ENCODE measurements around the gene BSN.

Gene BSN

DNA sequence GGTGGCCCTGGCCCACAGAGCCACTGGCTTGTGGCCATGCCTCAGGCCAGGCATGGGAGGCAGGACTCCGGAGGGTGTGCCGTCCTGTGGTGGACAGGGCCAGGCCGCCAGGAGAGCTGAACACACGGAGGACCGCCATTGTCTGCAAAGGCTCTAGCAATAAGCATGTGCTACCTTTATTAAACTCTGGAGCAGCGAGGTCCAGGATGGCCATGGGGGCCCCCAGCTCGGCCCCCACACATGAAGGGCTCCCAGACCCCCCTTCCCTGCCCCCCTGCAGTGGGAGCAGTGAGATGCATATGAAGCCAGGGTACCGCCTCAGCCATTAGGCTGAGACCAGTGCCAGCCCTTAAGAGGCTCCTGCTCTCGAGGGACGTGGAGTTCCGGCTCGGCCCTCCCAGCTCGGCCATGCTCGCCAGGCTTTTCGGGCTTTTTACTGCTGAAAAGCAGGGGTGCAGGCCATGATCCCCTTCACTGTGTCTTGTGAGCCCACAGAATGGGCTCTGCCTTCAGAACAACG lies 162.5 kb downstream of the BSN start:
- Histone ChIP-seq H3K9ac (ENCODE audit: low read length) (no peak overlapping the region), H3K27ac (ENCODE audit: low read depth, low read length) (no peak overlapping the region), H3K36me3 (ENCODE audit: insufficient read depth, low read length) (peaks cover 19% of the 10 kb centered on the region), H3K4me1 (ENCODE audit: insufficient read depth, low read length) (peaks cover 9% of the 10 kb centered on the region), H3K27me3 (ENCODE audit: control insufficient read depth in 1 of 2, insufficient read depth in 2 of 2, low read length in 2 of 2) (no peaks in the 10 kb centered on the region), H3K9me3 (ENCODE audit: low read length) (no peaks in the 10 kb centered on the region), H3K4me3 (ENCODE audit: low read depth in 1 of 2, low read length in 2 of 2) (no peak overlapping the region)

DNA sequence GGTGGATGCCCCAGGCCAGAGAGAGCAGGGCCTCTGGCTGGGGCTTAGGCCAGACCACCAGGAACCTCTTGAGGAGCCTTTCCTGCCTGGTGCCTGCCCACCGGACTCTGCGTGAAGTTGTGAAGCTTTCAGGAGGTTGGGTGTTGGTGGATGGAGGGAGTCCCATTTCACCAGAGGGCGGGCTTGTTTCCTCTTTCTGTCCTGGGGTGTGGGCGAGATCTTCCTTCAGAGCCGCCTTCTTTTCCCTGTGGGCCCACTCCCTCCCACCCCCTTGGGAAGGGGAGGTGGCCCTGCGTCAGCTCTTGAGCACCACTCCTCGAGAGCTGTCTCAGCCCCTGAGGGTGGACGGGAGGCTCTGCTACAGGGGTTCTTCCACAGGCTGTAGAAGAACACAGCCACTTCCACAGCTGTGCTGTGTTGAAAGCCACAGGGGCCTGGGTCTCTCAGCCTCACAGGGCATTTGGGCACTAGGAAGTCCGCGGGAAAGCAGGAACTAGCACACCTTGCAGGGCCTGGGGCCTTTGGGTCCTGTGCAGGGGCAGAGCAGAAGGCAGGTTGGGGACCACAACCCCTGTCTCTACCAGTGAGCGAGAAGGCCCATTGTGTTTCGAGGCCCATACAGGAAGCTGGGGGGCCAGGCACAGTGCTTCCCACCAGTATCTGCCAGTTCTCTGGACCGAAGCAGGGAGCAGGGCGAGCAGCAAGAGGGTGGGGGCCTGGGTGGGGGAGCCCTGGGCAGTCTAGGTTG lies 163.1 kb downstream of the BSN start:
- H3K9me3 ChIP-seq (ENCODE audit: low read length), result no peaks in the 10 kb centered on the region
- no peak overlapping the region for H3K9ac ChIP-seq (ENCODE audit: low read length)
- H3K27me3 ChIP-seq (ENCODE audit: control insufficient read depth in 1 of 2, insufficient read depth in 2 of 2, low read length in 2 of 2), result no peaks in the 10 kb centered on the region
- H3K27ac ChIP-seq (ENCODE audit: low read depth, low read length), result no peak overlapping the region
- peaks cover 11% of the 10 kb centered on the region for H3K4me1 ChIP-seq (ENCODE audit: insufficient read depth, low read length)
- no peak overlapping the region for H3K4me3 ChIP-seq (ENCODE audit: low read depth in 1 of 2, low read length in 2 of 2)
- peaks cover 26% of the 10 kb centered on the region for H3K36me3 ChIP-seq (ENCODE audit: insufficient read depth, low read length)

DNA sequence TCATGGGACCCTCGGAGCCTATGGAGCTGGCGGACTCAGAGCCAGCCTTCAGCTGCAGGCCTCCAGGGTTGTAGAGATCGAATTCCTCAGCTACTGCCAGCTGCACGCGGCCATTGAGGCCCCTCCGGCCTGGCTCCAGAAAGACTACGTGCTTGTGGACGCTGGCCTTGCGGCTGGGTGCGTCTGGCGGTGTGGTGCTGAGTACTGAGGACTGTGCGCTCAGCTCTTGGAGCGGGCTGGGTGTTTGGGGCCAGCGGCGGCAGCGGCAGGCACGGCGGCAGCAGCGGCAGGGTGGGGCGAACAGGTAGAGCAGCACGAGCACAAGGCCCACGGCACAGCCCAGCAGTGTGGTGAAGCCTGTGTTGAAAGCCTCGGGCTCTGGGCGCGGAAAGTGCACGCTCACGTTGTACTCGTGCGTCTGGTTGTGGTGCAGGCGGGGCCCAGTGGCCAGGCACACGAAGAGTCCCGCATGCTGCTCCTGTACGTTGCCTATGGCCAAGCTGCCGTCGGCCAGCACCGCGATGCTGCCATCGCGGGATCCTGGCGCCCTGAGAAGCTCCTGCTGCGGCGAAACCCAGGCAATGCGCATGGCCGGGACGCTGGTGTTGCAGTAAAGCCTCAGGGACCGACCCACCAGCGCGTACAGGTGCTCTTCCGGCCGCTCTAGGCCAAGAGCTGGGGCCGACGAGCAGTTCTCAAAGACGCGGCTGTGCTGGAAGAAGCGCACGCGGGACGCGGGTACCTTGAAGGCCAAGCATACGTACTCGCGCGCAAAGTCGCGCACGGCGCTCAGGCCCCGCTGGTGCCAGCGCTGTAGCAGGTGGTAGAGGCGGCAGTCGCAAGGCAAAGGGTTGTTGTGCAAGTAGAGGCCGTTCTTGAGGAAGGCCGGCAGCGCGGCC lies 163.9 kb downstream of the BSN start:
- H3K9me3 ChIP-seq (ENCODE audit: low read length), result no peaks in the 10 kb centered on the region
- peaks cover 28% of the 10 kb centered on the region for H3K36me3 ChIP-seq (ENCODE audit: insufficient read depth, low read length)
- no peak overlapping the region for H3K27ac ChIP-seq (ENCODE audit: low read depth, low read length)
- no peak overlapping the region for H3K9ac ChIP-seq (ENCODE audit: low read length)
- H3K27me3 ChIP-seq (ENCODE audit: control insufficient read depth in 1 of 2, insufficient read depth in 2 of 2, low read length in 2 of 2), result no peaks in the 10 kb centered on the region
- peaks cover 19% of the 10 kb centered on the region for H3K4me1 ChIP-seq (ENCODE audit: insufficient read depth, low read length)
- peak overlapping the region in 1 of 2 donors; percentile 60 for H3K4me3 ChIP-seq (ENCODE audit: low read depth in 1 of 2, low read length in 2 of 2)

DNA sequence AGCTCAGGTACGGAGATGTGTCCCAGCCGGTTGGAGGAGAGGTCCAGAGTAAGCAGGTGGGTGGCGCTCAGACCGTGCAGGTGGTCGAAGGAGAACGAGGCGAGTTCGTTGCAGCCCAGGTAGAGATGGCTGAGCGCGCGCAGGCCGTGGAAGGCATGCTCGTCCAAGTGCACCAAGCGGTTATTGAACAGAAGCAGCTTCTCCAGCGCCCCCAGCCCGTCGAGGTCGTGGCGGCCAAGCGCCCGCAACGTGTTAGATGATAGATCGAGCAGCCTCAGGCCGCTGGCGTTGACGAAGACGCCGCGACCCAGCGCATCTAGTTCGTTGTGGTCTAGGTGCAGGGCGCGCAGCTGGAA lies 164.6 kb downstream of the BSN start:
- no peaks in the 10 kb centered on the region for H3K27me3 ChIP-seq (ENCODE audit: control insufficient read depth in 1 of 2, insufficient read depth in 2 of 2, low read length in 2 of 2)
- H3K36me3 ChIP-seq (ENCODE audit: insufficient read depth, low read length), result peaks cover 28% of the 10 kb centered on the region
- no peaks in the 10 kb centered on the region for H3K9me3 ChIP-seq (ENCODE audit: low read length)
- no peak overlapping the region for H3K27ac ChIP-seq (ENCODE audit: low read depth, low read length)
- H3K9ac ChIP-seq (ENCODE audit: low read length), result no peak overlapping the region
- peaks cover 22% of the 10 kb centered on the region for H3K4me1 ChIP-seq (ENCODE audit: insufficient read depth, low read length)
- peak overlapping the region; percentile 55 to 60 for H3K4me3 ChIP-seq (ENCODE audit: low read depth in 1 of 2, low read length in 2 of 2)

DNA sequence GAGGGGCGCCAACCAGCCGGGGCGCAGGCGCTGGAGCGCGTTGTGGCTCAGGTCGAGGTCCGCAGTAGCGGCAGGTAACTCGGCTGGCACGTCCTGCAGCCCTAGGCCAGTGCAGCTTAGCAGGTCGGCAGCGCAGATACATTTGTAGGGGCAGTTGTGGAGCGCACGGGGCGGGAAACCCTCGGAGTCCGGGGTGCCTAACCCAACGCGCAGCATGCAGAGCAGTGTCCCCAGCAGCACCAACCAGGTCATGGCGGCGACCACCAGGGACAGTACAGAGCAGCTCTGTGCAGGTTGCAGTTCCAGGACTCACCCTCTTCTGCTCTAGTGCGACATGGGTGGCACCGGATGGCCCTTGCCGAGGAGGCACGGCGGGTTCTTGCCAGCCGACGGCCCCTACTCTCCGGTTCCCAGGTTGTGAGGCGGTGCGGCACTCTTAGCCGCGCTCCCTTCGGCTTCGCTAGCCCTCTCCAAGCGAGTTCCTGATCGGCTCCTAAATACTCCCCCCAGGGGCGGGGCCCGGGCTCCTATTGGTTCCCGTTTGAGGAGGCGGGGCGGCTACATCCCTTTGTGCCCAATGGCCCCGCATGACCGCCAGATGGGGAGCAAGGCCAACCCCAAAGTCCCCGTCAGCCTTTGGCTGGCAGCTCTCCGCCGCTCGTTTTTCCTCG lies 165.1 kb downstream of the BSN start, which contains the start of gene AMIGO3:
AMIGO3 (minus strand) TSS at position 471 of the 671 bp plus-strand sequence; CDS start at position 252, 219 bp downstream.
- Histone ChIP-seq H3K9ac (ENCODE audit: low read length) (no peak within 1 kb of the TSS), H3K27me3 (ENCODE audit: control insufficient read depth in 1 of 2, insufficient read depth in 2 of 2, low read length in 2 of 2) (no peaks in the 10 kb centered on the region), H3K36me3 (ENCODE audit: insufficient read depth, low read length) (peaks cover 28% of the 10 kb centered on the region), H3K4me3 (ENCODE audit: low read depth in 1 of 2, low read length in 2 of 2) (peak within 1 kb of the TSS; percentile 55 to 60), H3K27ac (ENCODE audit: low read depth, low read length) (no peak within 1 kb of the TSS), H3K4me1 (ENCODE audit: insufficient read depth, low read length) (peaks cover 23% of the 10 kb centered on the region), H3K9me3 (ENCODE audit: low read length) (no peaks in the 10 kb centered on the region)

All from muscle layer of colon (tissue), 2 donors.